ENCODE data around the gene ZNF789.

ZNF789 gene

DNA sequence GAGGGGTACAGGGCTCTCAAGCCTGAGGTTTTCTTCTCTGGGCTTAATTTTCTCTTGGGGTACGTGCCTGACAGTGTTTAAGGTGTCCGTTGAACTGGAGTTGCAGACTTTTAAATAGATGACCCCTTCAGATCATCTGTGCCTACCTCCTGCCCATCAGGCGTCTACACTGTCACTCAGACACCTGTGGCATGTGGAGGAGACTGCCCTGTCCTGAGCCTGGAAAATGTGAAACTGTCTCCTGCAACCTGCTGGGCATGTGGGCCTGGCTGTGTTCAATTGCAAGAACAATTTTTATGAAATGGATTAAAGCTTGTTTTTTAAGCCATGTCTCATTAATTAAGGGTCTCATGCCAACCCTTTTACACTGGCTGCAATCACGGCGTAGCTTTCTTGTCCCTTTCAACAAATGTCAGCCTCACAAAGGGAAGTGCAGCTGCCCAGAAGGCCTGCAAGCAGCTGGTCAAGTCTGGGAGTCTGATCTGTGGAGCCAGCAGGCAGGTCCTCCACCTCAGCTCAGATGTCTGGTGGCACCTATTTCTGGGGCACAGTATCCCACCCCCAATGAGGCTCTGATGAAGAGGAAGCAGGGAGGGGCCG lies 15.5 kb upstream of the ZNF789 start:
- DNase-seq (ENCODE audit: low spot score) = no peak
- in situ Hi-C loops (cut with MboI; ENCODE audit: low pct_unique_long_range_greater_than_20kb, low sequenced_read_pairs, unreplicated experiment) = no loop called here
- TF ChIP-seq, protein P1, sequence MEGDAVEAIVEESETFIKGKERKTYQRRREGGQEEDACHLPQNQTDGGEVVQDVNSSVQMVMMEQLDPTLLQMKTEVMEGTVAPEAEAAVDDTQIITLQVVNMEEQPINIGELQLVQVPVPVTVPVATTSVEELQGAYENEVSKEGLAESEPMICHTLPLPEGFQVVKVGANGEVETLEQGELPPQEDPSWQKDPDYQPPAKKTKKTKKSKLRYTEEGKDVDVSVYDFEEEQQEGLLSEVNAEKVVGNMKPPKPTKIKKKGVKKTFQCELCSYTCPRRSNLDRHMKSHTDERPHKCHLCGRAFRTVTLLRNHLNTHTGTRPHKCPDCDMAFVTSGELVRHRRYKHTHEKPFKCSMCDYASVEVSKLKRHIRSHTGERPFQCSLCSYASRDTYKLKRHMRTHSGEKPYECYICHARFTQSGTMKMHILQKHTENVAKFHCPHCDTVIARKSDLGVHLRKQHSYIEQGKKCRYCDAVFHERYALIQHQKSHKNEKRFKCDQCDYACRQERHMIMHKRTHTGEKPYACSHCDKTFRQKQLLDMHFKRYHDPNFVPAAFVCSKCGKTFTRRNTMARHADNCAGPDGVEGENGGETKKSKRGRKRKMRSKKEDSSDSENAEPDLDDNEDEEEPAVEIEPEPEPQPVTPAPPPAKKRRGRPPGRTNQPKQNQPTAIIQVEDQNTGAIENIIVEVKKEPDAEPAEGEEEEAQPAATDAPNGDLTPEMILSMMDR (IDR thresholded peaks at IDR 0.05; ENCODE audit: extremely low read depth, insufficient read depth, missing control alignments) = no peak

DNA sequence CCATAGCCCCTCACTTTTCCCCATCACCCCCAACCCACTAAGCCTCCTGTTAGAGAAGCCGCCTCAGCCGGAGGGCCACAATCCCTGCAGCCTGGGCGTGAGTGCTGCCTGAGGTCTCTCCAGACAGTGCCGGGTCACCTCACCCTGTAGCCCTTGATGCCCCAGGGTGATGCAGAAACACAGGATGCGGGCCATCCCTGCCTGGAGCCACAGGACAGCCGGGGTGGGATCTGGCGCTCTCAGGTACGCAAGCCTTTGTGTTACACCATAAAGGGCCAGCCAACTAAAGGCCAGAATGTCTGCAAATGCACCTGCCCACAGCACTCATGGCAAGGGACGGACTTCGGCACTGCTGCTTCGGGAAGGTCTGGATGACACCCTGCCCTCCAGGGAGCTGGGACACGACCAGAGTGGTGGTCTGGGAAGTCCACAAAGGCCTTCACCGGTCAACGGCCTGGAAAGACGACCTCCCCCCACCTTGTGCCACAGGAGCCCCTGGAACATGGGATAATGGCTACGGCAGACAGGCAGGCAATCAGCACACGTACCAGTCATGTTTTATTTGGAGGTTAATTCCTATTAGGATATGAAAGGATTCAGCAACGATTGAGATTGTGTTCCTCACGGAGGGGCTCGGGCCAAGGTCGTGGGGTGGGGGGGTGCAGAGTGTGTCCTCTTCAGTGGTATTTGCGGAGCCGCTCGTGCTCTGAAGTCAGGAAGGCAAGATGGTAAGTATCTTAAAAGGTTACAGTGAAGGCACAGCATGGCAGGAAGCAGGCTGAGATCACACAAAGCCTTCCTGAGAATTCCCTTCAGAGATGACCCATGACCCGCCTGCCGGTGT lies 14.8 kb upstream of the ZNF789 start:
- in situ Hi-C loops (cut with MboI; ENCODE audit: low pct_unique_long_range_greater_than_20kb, low sequenced_read_pairs, unreplicated experiment) = no loop called here
- TF ChIP-seq, protein P1 (IDR thresholded peaks at IDR 0.05; ENCODE audit: extremely low read depth, insufficient read depth, missing control alignments) = no peak
- no peak for DNase-seq (ENCODE audit: low spot score)

DNA sequence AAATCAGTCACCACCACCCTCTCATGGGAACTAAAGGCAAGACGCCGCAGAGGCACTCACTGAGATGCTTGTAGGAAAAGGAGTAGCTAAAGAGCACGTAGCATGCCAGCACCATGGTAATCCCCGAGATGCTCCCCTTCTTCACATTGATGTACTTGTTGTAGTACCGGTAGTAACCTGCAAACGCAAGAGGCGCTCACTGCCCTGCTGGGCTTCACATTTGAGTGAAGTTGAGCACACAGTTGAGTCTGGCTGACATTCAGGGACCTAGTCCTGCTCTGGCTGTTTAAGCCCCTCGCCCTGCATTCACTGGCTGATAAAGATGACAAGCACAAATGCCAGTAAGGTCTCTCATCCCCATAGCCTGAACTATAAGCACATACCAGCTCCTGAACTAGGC lies 13.6 kb upstream of the ZNF789 start:
- TF ChIP-seq, protein P1 (IDR thresholded peaks at IDR 0.05; ENCODE audit: extremely low read depth, insufficient read depth, missing control alignments) = peak; percentile 31
- in situ Hi-C loops (cut with MboI; ENCODE audit: low pct_unique_long_range_greater_than_20kb, low sequenced_read_pairs, unreplicated experiment) = no loop called here
- DNase-seq (ENCODE audit: low spot score) = no peak

DNA sequence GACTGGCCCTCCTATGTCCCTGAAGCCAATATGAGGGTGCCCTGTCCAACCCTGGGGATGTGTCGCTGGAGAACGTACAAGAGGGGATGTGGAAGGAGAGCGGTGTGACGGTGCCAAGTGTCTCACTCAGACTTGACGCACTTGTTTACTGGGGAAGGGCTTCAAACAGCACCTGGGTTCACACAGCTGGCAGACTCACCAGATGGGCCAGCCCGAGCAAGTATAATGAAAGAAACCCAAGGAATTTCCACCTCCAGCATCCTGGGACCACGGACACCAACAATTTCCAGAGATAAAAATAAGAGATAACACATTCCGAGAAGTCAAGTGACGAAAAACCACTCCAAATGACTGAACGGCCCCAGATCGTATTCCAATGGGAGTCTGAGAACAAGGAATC lies 12.0 kb upstream of the ZNF789 start:
- TF ChIP-seq, protein P1 (IDR thresholded peaks at IDR 0.05; ENCODE audit: extremely low read depth, insufficient read depth, missing control alignments) = no peak
- in situ Hi-C loops (cut with MboI; ENCODE audit: low pct_unique_long_range_greater_than_20kb, low sequenced_read_pairs, unreplicated experiment) = no loop called here

DNA sequence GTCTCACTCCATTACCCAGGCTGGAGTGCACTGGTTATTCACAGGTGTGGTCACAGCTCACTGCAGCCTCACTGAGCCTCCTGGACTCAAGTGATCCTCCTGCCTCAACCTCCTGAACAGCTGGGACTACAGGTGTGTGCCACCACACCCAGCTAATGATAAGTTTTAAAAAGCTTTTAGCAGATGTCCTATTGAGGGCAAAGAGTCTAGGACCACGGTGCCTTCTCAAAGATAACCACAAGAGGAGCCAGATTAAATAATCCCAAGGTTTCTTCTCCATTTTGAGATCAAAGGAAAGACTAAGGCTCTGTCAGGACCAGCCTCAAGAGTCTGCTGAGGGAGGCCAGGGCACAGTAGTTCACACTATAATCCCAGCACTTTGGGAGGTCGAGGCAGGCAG lies 11.5 kb upstream of the ZNF789 start:
- TF ChIP-seq, protein P1 (IDR thresholded peaks at IDR 0.05; ENCODE audit: extremely low read depth, insufficient read depth, missing control alignments) = no peak
- in situ Hi-C loops (cut with MboI; ENCODE audit: low pct_unique_long_range_greater_than_20kb, low sequenced_read_pairs, unreplicated experiment) = no loop called here
- no peak for DNase-seq (ENCODE audit: low spot score)

More for the DNA sequence above, 12.0 kb upstream of the ZNF789 start:
- no peak for DNase-seq (ENCODE audit: low spot score)

DNA sequence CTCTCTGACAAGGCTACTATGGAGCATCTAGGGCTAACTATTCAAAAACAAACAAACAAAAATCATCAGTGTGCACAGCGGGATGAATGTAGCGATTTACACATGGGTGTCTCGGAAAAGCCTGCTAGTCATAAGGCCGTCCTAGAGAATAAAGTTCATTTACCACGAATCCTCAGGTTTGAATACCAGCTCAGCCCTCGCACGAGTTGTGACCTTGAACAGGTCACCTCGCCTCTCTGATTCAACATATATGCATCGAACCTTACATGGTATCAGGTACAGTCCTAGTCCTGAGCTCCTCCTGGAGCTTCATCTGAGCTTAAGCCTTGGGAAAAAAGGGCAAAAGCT lies 7.3 kb upstream of the ZNF789 start:
- in situ Hi-C loops (cut with MboI; ENCODE audit: low pct_unique_long_range_greater_than_20kb, low sequenced_read_pairs, unreplicated experiment) = no loop called here
- TF ChIP-seq, protein P1 (IDR thresholded peaks at IDR 0.05; ENCODE audit: extremely low read depth, insufficient read depth, missing control alignments) = no peak
- no peak for DNase-seq (ENCODE audit: low spot score)

All from GM13977 (cell line).